HG03565 (cell line): ENCODE measurements around the gene AP1G2.

Experiments
- ATAC-seq: cut with Tn5 transposase; IDR thresholded peaks from one replicate; pipeline ENCODE4 v1.9.1; 2021; ENCODE audit warnings: mild to moderate bottlenecking, moderate library complexity; ENCODE audit not compliant: unreplicated experiment

AP1G2 gene

DNA sequence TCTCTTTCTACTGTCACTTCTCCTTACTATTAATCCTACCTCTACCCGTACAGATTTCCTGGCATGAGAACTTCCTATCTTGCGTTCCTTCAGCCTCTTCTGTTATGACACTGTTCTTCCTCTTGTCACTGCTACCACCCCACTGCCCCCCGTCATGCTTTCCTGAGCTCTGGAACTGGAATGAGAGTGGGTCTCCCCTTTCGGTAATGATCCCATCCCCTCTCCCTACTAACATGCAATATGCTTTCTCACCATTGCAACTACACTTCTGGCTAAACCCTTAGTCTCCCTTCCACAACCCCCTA is 4.9 kb upstream of the AP1G2 start:
- no peak for ATAC-seq

DNA sequence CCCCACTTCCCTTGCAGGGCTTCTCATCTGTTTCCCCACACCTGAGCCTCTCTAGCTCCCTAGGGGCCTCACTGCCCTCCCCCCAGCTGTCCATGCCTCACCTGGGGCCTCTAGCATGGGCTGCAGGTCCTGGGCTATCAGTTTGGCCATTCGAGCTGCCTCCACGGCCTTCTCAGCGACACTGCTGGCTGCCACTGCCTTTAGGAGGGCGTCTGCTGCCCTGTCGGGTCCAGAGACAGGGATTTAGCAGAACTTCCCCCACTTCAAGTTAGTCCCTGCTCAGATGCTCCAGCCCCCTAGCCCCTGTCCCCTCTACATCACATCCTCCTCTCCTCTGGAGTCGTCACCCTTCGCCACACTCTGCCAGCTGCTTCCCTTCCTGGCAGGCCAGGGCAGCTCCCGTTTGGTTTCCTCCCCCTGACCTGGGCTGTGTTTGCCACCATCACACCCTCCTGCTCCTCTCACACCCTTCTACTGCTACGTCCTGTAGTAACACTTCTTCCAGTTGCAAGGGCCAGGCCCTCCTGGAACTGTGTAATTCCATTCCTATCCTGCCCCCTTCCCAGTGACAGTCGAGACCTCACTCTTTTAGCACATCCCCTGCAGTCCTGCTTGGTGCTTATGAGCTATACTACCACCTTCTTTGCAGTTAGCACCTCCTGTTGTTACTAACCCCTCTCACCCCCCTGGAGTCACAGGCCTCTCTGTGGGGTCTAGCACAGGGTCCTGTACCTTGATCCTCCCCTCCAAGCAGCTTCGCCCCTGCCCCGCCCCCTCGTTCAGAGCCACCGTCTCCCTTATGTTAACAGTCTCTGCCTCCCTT is 4.3 kb upstream of the AP1G2 start:
- no peak for ATAC-seq

- no peak for ATAC-seq
Observed at GRCh38 chr14:23570806-23571483, 3.4 kb upstream of the AP1G2 start.

- ATAC-seq, result no peak
Observed at GRCh38 chr14:23569443-23570151, 2.0 kb upstream of the AP1G2 start.

GRCh38 chr14:23568600-23569331 is 1.2 kb upstream of the AP1G2 start:
- no peak for ATAC-seq

GRCh38 chr14:23568021-23568599 is 519 bp upstream of the AP1G2 start:
- no peak for ATAC-seq

GRCh38 chr14:23566778-23567185 is 809 bp downstream of the AP1G2 start:
- ATAC-seq, result no peak

DNA sequence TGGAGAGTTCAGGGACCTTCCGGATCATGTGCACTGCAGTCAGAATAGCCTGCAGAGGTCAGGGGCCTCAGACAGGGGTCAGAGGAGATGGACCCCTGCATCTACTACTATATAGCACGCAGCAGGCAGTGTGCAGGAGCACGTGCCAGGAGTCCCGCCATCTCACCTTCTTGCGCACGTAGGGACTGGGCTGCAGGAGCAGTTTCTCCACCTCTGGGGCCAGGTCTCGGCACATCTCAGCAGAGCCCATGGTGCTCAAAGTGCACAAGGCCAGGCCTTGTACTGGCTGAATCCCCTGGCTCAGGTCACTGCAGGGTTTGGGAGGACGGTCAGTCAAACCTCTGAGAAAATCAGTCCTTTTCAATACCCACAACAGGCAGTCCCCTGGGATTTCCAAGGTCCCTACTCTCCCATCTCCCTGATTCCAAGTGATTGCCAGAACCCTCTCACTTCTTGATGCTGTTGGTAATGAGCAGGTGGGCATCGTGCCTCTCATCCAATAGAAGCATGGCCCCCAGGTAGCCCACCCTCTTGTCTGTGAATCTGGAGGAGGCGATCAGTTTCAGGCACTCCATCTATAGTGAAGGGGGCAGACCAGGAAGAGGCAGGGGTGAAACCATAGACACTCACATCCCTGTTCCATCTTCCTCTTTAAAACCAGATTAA is 1.3 kb downstream of the AP1G2 start:
- ATAC-seq, result no peak

DNA sequence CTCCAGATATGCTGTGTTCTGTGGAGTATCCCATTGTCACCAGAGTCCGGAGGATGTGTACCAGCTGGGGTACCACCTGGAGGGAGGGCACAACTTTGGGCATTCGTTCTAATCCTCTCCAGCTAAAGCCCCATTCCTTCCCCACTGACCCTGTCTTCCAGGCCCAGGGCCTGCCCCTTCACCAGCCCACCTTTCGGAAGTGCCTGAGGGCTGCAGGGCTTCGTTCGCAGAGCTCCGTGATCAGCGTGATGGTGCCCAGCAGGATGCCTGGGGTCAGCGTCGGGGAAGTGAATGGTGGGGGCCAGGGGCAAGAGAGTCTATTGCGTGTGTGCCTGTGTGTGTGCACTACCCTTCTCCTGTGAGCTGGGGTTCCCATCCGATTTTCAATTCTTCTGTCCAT is 2.0 kb downstream of the AP1G2 start:
- no peak for ATAC-seq

DNA sequence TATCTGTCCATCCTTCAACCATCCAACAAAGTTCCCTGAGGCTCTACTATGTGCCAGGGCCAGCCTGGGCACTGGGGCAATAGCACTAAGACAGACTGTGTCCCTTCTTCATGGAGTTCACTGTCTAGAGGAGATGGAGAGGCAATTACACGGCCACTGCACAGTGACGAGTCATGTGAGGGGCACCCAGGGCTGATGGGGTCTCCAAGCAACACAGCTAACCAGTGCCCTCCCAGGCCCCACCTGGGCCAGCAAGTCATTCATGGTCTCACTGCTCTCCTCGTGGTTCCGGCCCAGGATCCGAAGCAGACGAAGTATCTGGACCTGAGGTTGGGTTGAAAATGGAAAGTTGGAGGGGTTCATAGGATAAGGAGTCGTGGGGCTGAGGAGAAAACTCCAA is 2.7 kb downstream of the AP1G2 start:
- ATAC-seq, result no peak

DNA sequence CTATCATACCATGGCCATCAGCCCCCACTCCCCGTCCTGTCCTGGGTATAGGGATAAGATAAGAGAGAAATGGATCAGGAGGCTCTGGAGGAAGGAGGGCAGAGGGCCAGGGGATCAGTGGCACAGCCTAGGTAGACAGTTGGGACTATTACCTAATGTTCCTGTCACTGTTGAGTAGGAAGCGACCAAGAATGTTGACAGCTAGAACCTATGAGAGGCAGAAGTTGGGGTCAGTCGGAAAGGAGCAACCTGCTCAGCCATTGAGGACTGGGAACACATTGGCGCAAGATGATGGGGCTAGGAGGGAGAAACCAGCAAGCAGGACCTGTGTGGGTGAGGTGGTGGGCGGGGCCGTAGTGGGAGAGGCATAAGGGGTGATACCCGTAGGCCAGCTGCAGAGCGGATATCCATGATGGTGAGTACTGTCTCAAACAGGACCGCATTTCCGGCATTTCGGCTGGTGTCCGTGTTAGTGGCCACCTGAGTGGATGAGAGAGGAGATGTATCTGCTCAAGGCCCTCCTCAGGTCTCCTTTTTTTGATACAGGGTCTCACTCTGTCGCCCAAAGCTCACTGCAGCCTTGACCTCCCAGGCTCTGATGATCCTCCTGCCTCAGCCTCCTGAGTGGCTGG is 3.3 kb downstream of the AP1G2 start:
- no peak for ATAC-seq

DNA sequence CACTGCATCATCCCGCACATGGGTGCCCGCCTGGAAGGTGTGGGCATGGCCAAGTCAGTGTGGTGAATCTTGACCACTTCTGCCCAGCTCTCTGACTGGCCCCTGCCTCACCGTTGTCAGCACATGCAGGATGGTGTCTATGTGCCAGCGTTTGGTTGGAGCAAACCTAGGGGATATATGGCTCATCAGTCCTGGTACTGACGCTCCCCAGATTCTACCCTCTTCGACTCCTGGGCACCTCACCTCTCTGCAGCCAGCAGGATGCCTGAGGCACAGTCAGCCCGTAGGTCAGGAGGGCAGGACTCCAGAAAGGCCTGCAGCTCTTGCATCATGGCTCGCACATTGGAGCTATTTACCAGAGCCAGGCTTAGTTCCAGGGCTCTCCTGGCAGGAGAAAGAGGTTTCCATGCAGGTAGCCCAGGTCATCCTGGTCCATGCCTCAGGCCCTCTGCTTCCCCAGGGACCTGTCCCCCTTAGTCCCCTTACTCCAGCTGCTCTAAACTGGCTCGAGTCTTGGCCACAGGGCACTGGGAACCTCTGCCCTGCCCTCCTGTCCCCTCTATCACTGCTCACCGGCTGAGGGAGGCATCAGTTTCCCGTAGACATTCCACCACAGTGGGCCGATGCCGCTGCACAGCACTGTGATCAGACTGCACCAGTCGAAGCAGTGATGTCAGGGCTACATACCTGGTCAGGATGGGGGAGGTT is 4.0 kb downstream of the AP1G2 start:
- no peak for ATAC-seq

- ATAC-seq, result no peak
Observed at GRCh38 chr14:23562822-23563472, 4.6 kb downstream of the AP1G2 start.

DNA sequence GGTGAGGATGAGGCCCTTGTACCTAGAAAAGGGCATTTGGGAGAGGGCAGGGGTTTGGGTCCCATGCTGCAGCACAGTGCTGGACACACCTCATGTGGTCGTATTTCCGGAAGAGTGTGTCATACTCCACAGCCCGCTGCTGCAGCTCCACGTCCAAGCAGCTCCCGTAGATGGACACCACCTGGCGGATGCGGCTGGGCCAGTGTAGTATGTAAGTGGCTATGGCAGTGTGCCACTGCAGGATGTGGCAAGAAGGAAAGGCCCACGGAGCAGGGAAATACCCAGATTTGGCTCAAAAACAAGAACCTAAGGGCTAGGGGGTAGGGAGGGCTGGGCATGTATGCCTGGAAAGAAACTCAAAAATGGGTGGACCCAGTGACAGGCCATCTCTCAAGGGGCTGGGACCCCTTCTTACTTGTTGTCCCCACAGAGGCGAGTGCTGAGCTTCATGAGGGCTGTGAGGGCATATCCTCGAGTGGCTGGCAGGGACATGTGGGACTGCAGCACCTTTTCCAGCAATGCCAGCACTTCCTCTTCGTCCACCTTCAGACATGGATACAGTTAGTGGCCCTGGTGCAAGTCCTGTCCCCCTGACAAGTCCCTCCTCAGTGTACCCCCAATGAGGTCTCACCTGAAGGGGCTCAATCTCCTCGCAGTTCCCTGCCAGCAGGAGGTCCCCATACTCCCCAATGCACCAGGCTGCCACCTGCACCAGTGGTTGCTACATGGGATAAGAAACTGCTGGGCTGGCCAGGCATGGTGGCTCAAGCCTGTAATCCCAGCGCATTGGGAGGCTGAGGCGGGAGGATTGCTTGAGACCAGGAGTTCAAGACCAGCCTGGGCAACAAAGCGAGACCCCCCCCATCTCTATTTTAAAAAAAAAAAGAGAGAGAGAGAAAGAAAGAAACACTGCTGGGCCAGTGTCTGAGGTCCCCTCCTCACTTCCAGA is 5.4 kb downstream of the AP1G2 start:
- ATAC-seq, result no peak

- no peak for ATAC-seq
Observed at GRCh38 chr14:23561259-23561658, 6.3 kb downstream of the AP1G2 start.

GRCh38 chr14:23559926-23560520 is 7.6 kb downstream of the AP1G2 start:
- ATAC-seq, result no peak
